ENCODE measurements around the gene MSI2. TPM values are rescaled to one million over a fixed set of nuclear protein-coding genes. Genes with fewer than 3 reads are reported as not detected.

MSI2 gene
- total RNA-seq, 4 donors from 2014 or later, result 14.9 to 24.4 (median 19.8) TPM

- no peak for ATAC-seq (ENCODE audit: low FRiP score)
- DNase-seq (ENCODE audit: low spot score), result no peak
- no peak for TF ChIP-seq CTCF (IDR thresholded peaks at IDR 0.05)
Measured at GRCh38 chr17:57457188-57457587, 200.9 kb downstream of the MSI2 start.

GRCh38 chr17:57458718-57459285 is 202.5 kb downstream of the MSI2 start:
- DNase-seq (ENCODE audit: low spot score) (no peak), ATAC-seq (ENCODE audit: low FRiP score) (no peak)
- TF ChIP-seq CTCF (IDR thresholded peaks at IDR 0.05), result no peak

GRCh38 chr17:57459286-57459915 is 203.1 kb downstream of the MSI2 start:
- ATAC-seq (ENCODE audit: low FRiP score), result no peak
- no peak for TF ChIP-seq CTCF (IDR thresholded peaks at IDR 0.05)
- no peak for DNase-seq (ENCODE audit: low spot score)

- ATAC-seq (ENCODE audit: low FRiP score) (no peak), DNase-seq (ENCODE audit: low spot score) (no peak)
- TF ChIP-seq CTCF (IDR thresholded peaks at IDR 0.05), result no peak
Measured at GRCh38 chr17:57461082-57461481, 204.8 kb downstream of the MSI2 start.

GRCh38 chr17:57462007-57462579 is 205.8 kb downstream of the MSI2 start:
- ATAC-seq (ENCODE audit: low FRiP score) (no peak), DNase-seq (ENCODE audit: low spot score) (no peak)
- TF ChIP-seq CTCF (IDR thresholded peaks at IDR 0.05), result no peak

GRCh38 chr17:57463103-57463885 is 207.0 kb downstream of the MSI2 start:
- no peak for TF ChIP-seq CTCF (IDR thresholded peaks at IDR 0.05)
- peak; percentile 29 for ATAC-seq (ENCODE audit: low FRiP score)
- DNase-seq (ENCODE audit: low spot score), result no peak
